ENCODE data around the gene PRELID2. TPM values are rescaled to one million over a fixed set of nuclear protein-coding genes. Genes with fewer than 3 reads are reported as not detected.

PRELID2 gene
- total RNA-seq, 6 donors from 2014 or later: 3.2 to 13.7 (median 6.5) TPM

DNA sequence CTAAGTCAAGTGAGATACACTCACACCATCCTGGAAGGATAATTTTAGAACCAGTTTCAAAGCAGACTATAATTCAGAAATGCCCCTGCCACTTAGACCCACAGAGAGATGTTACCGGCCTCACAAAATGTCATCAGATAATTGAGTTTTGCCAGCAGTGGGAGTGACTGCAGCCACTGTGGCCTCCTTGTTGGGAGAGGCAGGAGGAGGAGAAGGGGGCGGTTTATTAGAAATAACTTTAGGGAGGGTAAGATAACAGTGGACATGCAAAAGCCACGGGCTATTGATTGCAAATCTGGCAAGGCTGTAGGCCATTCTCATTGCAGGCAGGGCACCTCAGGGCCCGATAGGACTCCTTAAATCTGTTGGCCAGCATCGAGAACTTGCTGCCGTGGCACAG is 24.3 kb upstream of the PRELID2 start:
- 84 to 90% methylated on average over 5 to 6 of the region's 6 CpGs for WGBS, 2 donors
- H3K36me3 ChIP-seq: no peaks in the 10 kb centered on the region
- H3K9me3 ChIP-seq: no peaks in the 10 kb centered on the region
- DNase-seq: no peak
- no peak for ATAC-seq (ENCODE audit: low FRiP score in 2 of 2)
- H3K4me3 ChIP-seq: no peak overlapping the region
- H3K4me1 ChIP-seq: peaks cover 3 to 13% (median 8%) of the 10 kb centered on the region in 4 donors
- no peak for TF ChIP-seq CTCF (IDR thresholded peaks at IDR 0.05)
- TF ChIP-seq EP300 (IDR thresholded peaks at IDR 0.05): no peak
- TF ChIP-seq POLR2A (IDR thresholded peaks at IDR 0.05): no peak
- no peak for TF ChIP-seq POLR2AphosphoS5 (IDR thresholded peaks at IDR 0.05)
- no peaks in the 10 kb centered on the region for H3K27me3 ChIP-seq
- H3K27ac ChIP-seq: no peak overlapping the region

DNA sequence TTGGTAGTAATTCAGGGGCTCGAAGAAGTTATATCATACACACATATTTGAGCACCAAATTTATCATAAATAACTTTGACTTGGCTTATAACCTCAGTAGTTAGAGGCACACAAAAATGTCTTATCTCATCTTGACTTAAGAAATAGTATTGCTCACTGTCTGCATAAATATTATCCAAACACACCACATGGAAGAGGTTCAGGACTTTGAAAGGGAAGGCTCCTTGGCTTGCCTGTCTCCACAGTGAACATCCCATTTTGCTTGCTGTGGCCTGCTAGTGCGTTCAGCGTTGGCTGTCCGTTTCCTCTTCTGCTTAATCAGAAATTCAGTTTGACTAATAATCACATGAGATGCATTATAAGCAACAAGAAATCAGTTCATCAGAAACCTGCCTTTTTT is 23.8 kb upstream of the PRELID2 start:
- H3K4me3 ChIP-seq: no peak overlapping the region
- 77 to 86% methylated on average over 4 of the region's 4 CpGs for WGBS, 2 donors
- TF ChIP-seq POLR2AphosphoS5 (IDR thresholded peaks at IDR 0.05) (no peak), POLR2A (IDR thresholded peaks at IDR 0.05) (no peak), CTCF (IDR thresholded peaks at IDR 0.05) (no peak), EP300 (IDR thresholded peaks at IDR 0.05) (no peak)
- H3K36me3 ChIP-seq: no peaks in the 10 kb centered on the region
- no peak overlapping the region for H3K27ac ChIP-seq
- no peak for ATAC-seq (ENCODE audit: low FRiP score in 2 of 2)
- DNase-seq: no peak
- H3K27me3 ChIP-seq: no peaks in the 10 kb centered on the region
- H3K4me1 ChIP-seq: peaks cover 3 to 13% (median 8%) of the 10 kb centered on the region in 4 donors
- no peaks in the 10 kb centered on the region for H3K9me3 ChIP-seq

DNA sequence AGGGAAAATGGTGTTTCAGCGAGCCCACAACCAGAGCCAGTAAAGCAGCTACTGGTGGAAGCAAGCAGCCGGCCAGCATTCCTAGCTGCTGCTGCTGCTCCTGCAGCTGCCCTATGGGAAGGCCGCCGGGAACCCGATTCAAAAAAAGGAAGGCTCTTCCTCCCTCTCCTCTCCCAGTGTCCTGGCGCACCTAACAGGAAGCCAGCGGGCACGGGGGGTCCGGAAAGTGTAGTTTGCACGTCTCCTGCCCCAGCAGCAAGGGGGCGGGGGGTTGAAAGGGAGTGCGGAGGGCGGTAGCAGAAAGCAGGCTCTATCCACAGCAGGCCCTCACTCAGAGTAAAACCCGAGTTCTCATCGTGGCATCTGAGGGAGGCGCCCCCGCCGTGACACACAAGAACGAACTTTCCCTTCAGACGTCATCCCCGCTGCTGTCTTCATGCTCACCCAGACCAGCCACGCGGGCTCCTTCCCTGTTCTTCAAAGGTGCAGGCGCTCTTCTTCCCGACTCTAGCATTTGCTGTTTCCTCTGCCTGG is 21.2 kb upstream of the PRELID2 start:
- H3K27me3 ChIP-seq: no peaks in the 10 kb centered on the region
- ATAC-seq (ENCODE audit: low FRiP score in 2 of 2): peak; percentile 30 to 78
- H3K36me3 ChIP-seq: no peaks in the 10 kb centered on the region
- WGBS, 2 donors: 10 to 14% methylated on average over 19 to 22 of the region's 25 CpGs
- peak overlapping the region in 3 of 4 donors; percentile 21 to 48 (median 42) for H3K4me3 ChIP-seq
- TF ChIP-seq POLR2A (IDR thresholded peaks at IDR 0.05) (no peak), CTCF (IDR thresholded peaks at IDR 0.05) (peak in 1 of 6 experiments; percentile 7), POLR2AphosphoS5 (IDR thresholded peaks at IDR 0.05) (no peak)
- H3K27ac ChIP-seq: peak overlapping the region in 2 of 4 donors; percentile 21 to 48
- H3K9me3 ChIP-seq: no peaks in the 10 kb centered on the region
- DNase-seq: peak; percentile 36 to 40
- peaks cover 3 to 13% (median 8%) of the 10 kb centered on the region in 4 donors for H3K4me1 ChIP-seq

GRCh38 chr5:145855763-145856267 is 20.7 kb upstream of the PRELID2 start:
- ATAC-seq (ENCODE audit: low FRiP score in 2 of 2) (peak in 1 of 2 donors; percentile 12), DNase-seq (no peak)
- Histone ChIP-seq H3K4me3 (peak overlapping the region in 3 of 4 donors; percentile 21 to 48 (median 42)), H3K36me3 (no peaks in the 10 kb centered on the region), H3K4me1 (peaks cover 3 to 13% (median 8%) of the 10 kb centered on the region in 4 donors), H3K27me3 (no peaks in the 10 kb centered on the region), H3K9me3 (no peaks in the 10 kb centered on the region), H3K27ac (peak overlapping the region in 2 of 4 donors; percentile 21 to 48)
- TF ChIP-seq EP300 (IDR thresholded peaks at IDR 0.05): no peak
- TF ChIP-seq POLR2A (IDR thresholded peaks at IDR 0.05): no peak
- TF ChIP-seq POLR2AphosphoS5 (IDR thresholded peaks at IDR 0.05): no peak
- no peak for TF ChIP-seq CTCF (IDR thresholded peaks at IDR 0.05)
- 52 to 56% methylated on average over 4 of the region's 4 CpGs for WGBS, 2 donors

All from upper lobe of left lung (tissue), 6 donors.